ENCODE data around the gene OSM.

OSM gene

GRCh38 chr22:30233582-30233981 is 33.1 kb downstream of the OSM start:
- in situ Hi-C loops (cut with HindIII; ENCODE audit: low sequenced_read_pairs): no loop called here

GRCh38 chr22:30232716-30233218 is 33.9 kb downstream of the OSM start:
- in situ Hi-C loops (cut with HindIII; ENCODE audit: low sequenced_read_pairs): no loop called here

GRCh38 chr22:30230787-30231461 is 35.7 kb downstream of the OSM start:
- in situ Hi-C loops (cut with HindIII; ENCODE audit: low sequenced_read_pairs): no loop called here

GRCh38 chr22:30230330-30230729 is 36.3 kb downstream of the OSM start:
- in situ Hi-C loops (cut with HindIII; ENCODE audit: low sequenced_read_pairs): no loop called here

- in situ Hi-C loops (cut with HindIII; ENCODE audit: low sequenced_read_pairs): no loop called here
These were observed 37.9 kb downstream of the OSM start for GRCh38 chr22:30228509-30229359.

- in situ Hi-C loops (cut with HindIII; ENCODE audit: low sequenced_read_pairs): no loop called here
These were observed 39.0 kb downstream of the OSM start for GRCh38 chr22:30227438-30228228.

GRCh38 chr22:30226192-30226832 is 40.3 kb downstream of the OSM start:
- in situ Hi-C loops (cut with HindIII; ENCODE audit: low sequenced_read_pairs): no loop called here

- in situ Hi-C loops (cut with HindIII; ENCODE audit: low sequenced_read_pairs): no loop called here
These were observed 41.3 kb downstream of the OSM start for GRCh38 chr22:30225220-30225927.

- in situ Hi-C loops (cut with HindIII; ENCODE audit: low sequenced_read_pairs): no loop called here
These were observed 42.3 kb downstream of the OSM start for GRCh38 chr22:30224161-30224857.

GRCh38 chr22:30223303-30223702 is 43.3 kb downstream of the OSM start:
- in situ Hi-C loops (cut with HindIII; ENCODE audit: low sequenced_read_pairs): no loop called here

GRCh38 chr22:30222321-30222720 is 44.3 kb downstream of the OSM start:
- in situ Hi-C loops (cut with HindIII; ENCODE audit: low sequenced_read_pairs): no loop called here

- in situ Hi-C loops (cut with HindIII; ENCODE audit: low sequenced_read_pairs): no loop called here
These were observed 45.3 kb downstream of the OSM start for GRCh38 chr22:30221121-30221992.

- in situ Hi-C loops (cut with HindIII; ENCODE audit: low sequenced_read_pairs): no loop called here
These were observed 46.2 kb downstream of the OSM start for GRCh38 chr22:30220338-30221012.

- in situ Hi-C loops (cut with HindIII; ENCODE audit: low sequenced_read_pairs): no loop called here
These were observed 46.9 kb downstream of the OSM start for GRCh38 chr22:30219668-30220278.

GRCh38 chr22:30219049-30219654 is 47.5 kb downstream of the OSM start:
- in situ Hi-C loops (cut with HindIII; ENCODE audit: low sequenced_read_pairs): no loop called here

- in situ Hi-C loops (cut with HindIII; ENCODE audit: low sequenced_read_pairs): no loop called here
These were observed 48.7 kb downstream of the OSM start for GRCh38 chr22:30217698-30218560.

All from endothelial cell of hepatic sinusoid (primary cell).